Measurements from ENCODE around the gene TRIM39.
A peak's percentile ranks its signal among the peaks of the same experiment; 100 is the strongest.

Gene TRIM39

GRCh38 chr6:30344868-30345671, 18.3 kb downstream of the TRIM39 start, which contains the start of gene RPP21 (continued):
- TF ChIP-seq ZNF26 (tag by site-specific recombination; IDR thresholded peaks at IDR 0.05): no peak
- no peak for TF ChIP-seq ZNF837 (tag by site-specific recombination; IDR thresholded peaks at IDR 0.05)
- peak; percentile 66; the same call in 1 of the 2 replicates for TF ChIP-seq OVOL3 (tag by site-specific recombination; IDR thresholded peaks at IDR 0.05)
- peak; percentile 97 for TF ChIP-seq KLF8 (tag by site-specific recombination; IDR thresholded peaks at IDR 0.05)
- TF ChIP-seq ZBTB7A (tag by site-specific recombination; IDR thresholded peaks at IDR 0.05; ENCODE audit: low read depth): peak; percentile 60; the same call in 1 of the 2 replicates
- peak; percentile 85; the same call in 1 of the 2 replicates for TF ChIP-seq ZNF391 (tag by site-specific recombination; IDR thresholded peaks at IDR 0.05; ENCODE audit: borderline replicate concordance, low read depth)
- TF ChIP-seq ZNF610 (tag by site-specific recombination; IDR thresholded peaks at IDR 0.05; ENCODE audit: borderline replicate concordance): peak; percentile 60; the same call in 1 of the 2 replicates
- peak; percentile 78 for TF ChIP-seq ZNF2 (tag by site-specific recombination; IDR thresholded peaks at IDR 0.05)
- TF ChIP-seq ZNF777 (tag by site-specific recombination; IDR thresholded peaks at IDR 0.05; ENCODE audit: borderline replicate concordance): no peak
- TF ChIP-seq ZXDB (tag by site-specific recombination; IDR thresholded peaks at IDR 0.05): peak; percentile 95
- TF ChIP-seq KLF10 (tag by site-specific recombination; IDR thresholded peaks at IDR 0.05): peak; percentile 78
- peak; percentile 95 for TF ChIP-seq ZBTB20 (tag by site-specific recombination; IDR thresholded peaks at IDR 0.05)
- peak; percentile 85 for TF ChIP-seq ZBTB26 (tag by site-specific recombination; optimal IDR thresholded peaks at IDR 0.05)
- TF ChIP-seq ZNF239 (tag by site-specific recombination; IDR thresholded peaks at IDR 0.05): peak; percentile 53; the same call in 1 of the 2 replicates
- peak; percentile 90 for TF ChIP-seq ZNF10 (tag by site-specific recombination; IDR thresholded peaks at IDR 0.05)
- peak; percentile 49 for TF ChIP-seq ZNF341 (tag by site-specific recombination; IDR thresholded peaks at IDR 0.05; ENCODE audit: low read depth)
- TF ChIP-seq ZNF660 (tag by site-specific recombination; IDR thresholded peaks at IDR 0.05): 0 out of 2 replicates have a peak, but pooled peaks have one; percentile 68
- peak; percentile 92 for TF ChIP-seq SP3 (tag by site-specific recombination; IDR thresholded peaks at IDR 0.05)
- peak; percentile 44; the same call in 1 of the 2 replicates for TF ChIP-seq CTCF (tag by site-specific recombination; IDR thresholded peaks at IDR 0.05)
- TF ChIP-seq ZNF514 (tag by site-specific recombination; IDR thresholded peaks at IDR 0.05): no peak
- no peak for TF ChIP-seq ZBTB6 (tag by site-specific recombination; IDR thresholded peaks at IDR 0.05)
- no peak for TF ChIP-seq ZNF677 (tag by site-specific recombination; IDR thresholded peaks at IDR 0.05)
- no peak for TF ChIP-seq ZNF132 (tag by site-specific recombination; IDR thresholded peaks at IDR 0.05; ENCODE audit: borderline replicate concordance)
- peak; percentile 83 for TF ChIP-seq PATZ1 (tag by site-specific recombination; IDR thresholded peaks at IDR 0.05)
- peak; percentile 96 for TF ChIP-seq KLF17 (tag by site-specific recombination; IDR thresholded peaks at IDR 0.05)
- peak; percentile 78; the same call in 1 of the 2 replicates for TF ChIP-seq REPIN1 (tag by site-specific recombination; IDR thresholded peaks at IDR 0.05; ENCODE audit: low read depth)
- TF ChIP-seq GLIS2 (tag by site-specific recombination; IDR thresholded peaks at IDR 0.05): peak; percentile 94
- TF ChIP-seq ZNF629 (tag by site-specific recombination; IDR thresholded peaks at IDR 0.05): peak; percentile 69; the same call in 1 of the 2 replicates
- peak; percentile 61; the same call in 1 of the 2 replicates for TF ChIP-seq WT1 (tag by site-specific recombination; IDR thresholded peaks at IDR 0.05)
- no peak; the same call in none of the 2 replicates for TF ChIP-seq ZBTB17 (tag by site-specific recombination; IDR thresholded peaks at IDR 0.05)
- peak; percentile 92 for TF ChIP-seq ZNF501 (tag by site-specific recombination; IDR thresholded peaks at IDR 0.05)
- peak; percentile 49 for TF ChIP-seq IKZF3 (tag by site-specific recombination; IDR thresholded peaks at IDR 0.05)
